ENCODE data around the gene PTPN18. TPM values are rescaled to one million over a fixed set of nuclear protein-coding genes. Genes with fewer than 3 reads are reported as not detected.

PTPN18 gene
- total and polyA plus RNA-seq, 2 donors (not counting 1 experiment from before 2014, with no cell fraction given): 91.0 to 102 TPM

- 3% methylated on average over 59 of the region's 59 CpGs for WGBS (ENCODE audit: insufficient coverage)
- no peaks in the 10 kb centered on the region for H3K27me3 ChIP-seq (replicated peaks in 1 of 4; ENCODE audit: control extremely low read depth in 1 of 4, control insufficient read depth in 3 of 4, insufficient read depth in 4 of 4, low read length in 3 of 4)
- H3K27ac Mint-ChIP-seq: peak overlapping the region; percentile 95
- H3K9ac ChIP-seq (ENCODE audit: low read length): peak overlapping the region; percentile 76
- TF ChIP-seq EZH2 (IDR thresholded peaks at IDR 0.05; ENCODE audit: borderline replicate concordance, insufficient read depth, low read depth, low read length, poor library complexity, severe bottlenecking) (no peak), CTCF (IDR thresholded peaks at IDR 0.05) (no peak)
- peak overlapping the region; percentile 48 to 72 (median 63) for H3K4me3 ChIP-seq (ENCODE audit: control extremely low read depth in 1 of 5, extremely low read depth in 1 of 5, insufficient read depth in 1 of 5, low read depth in 2 of 5, low read length in 4 of 5)
- peak overlapping the region; percentile 89 for H3K4me2 ChIP-seq (replicated peaks; ENCODE audit: low read depth, low read length, poor library complexity, severe bottlenecking)
- H3K9me3 ChIP-seq (ENCODE audit: control extremely low read depth in 1 of 3, control insufficient read depth in 2 of 3, insufficient read depth in 1 of 3, low read length in 2 of 3): peaks cover 0 to 5% (median 0%) of the 10 kb centered on the region in 3 donors
- no peaks in the 10 kb centered on the region for H3K27me3 Mint-ChIP-seq
- H2AFZ ChIP-seq (ENCODE audit: insufficient read depth, low read depth, low read length, poor library complexity, severe bottlenecking): peak overlapping the region; percentile 83
- H3K4me1 Mint-ChIP-seq: peaks cover 52% of the 10 kb centered on the region
- H3K4me3 Mint-ChIP-seq: peak overlapping the region; percentile 94
- POLR2A ChIA-PET: interaction anchor here (1.1 to 1.3 kb wide), 2 partner anchors 15 to 49 kb away, joined by 3 to 7 read pairs; partner anchors contain the start of gene IMP4
- H4K20me1 ChIP-seq (ENCODE audit: control insufficient read depth, insufficient read depth, low read length, poor library complexity, severe bottlenecking): no peaks in the 10 kb centered on the region
- H3K36me3 ChIP-seq (replicated peaks in 1 of 2; ENCODE audit: control extremely low read depth in 1 of 2, control insufficient read depth in 1 of 2, extremely low read depth in 1 of 2, insufficient read depth in 2 of 2, low read length in 1 of 2): no peaks in the 10 kb centered on the region
- DNase-seq: peak; percentile 71
- H3K9me3 Mint-ChIP-seq (ENCODE audit: insufficient read depth): no peaks in the 10 kb centered on the region
- peaks cover 27 to 54% of the 10 kb centered on the region in 2 donors for H3K4me1 ChIP-seq (ENCODE audit: control insufficient read depth in 2 of 2, insufficient read depth in 2 of 2, low read length in 2 of 2)
- no peaks in the 10 kb centered on the region for H3K79me2 ChIP-seq (ENCODE audit: control insufficient read depth, insufficient read depth, low read length)
- H3K27ac ChIP-seq (ENCODE audit: low read length in 2 of 2): peak overlapping the region; percentile 14 to 21
- ATAC-seq (ENCODE audit: low read depth): peak; percentile 89
- intact Hi-C loops (cut with micrococcal nuclease): loop anchor here (1.0 to 5.0 kb wide), 2 partner anchors 19 to 34 kb away; partner anchors contain the start of gene PTPN18
- CTCF ChIA-PET: interaction anchor here (0.7 to 1.9 kb wide), 4 partner anchors 14 to 48 kb away, joined by 3 to 5 read pairs (median 4); partner anchors contain the start of gene IMP4
These were observed 35.4 kb downstream of the PTPN18 start for GRCh38 chr2:130391058-130391871.
